Measurements from ENCODE around the gene CEACAM19.
"Not testable (repeated sequence)": the region's sequence is repeated elsewhere in the genome, so short reads cannot be mapped to it uniquely, and the experiment has no call there.

The CEACAM19 gene

GRCh38 chr19:44709434-44710266 is 38.4 kb downstream of the CEACAM19 start:
- not testable (repeated sequence) for H3K9ac ChIP-seq (ENCODE audit: low read depth in 1 of 2, low read length in 2 of 2); H3K27me3 ChIP-seq (ENCODE audit: control insufficient read depth in 1 of 2, insufficient read depth in 2 of 2, low read length in 2 of 2); H3K4me1 ChIP-seq (ENCODE audit: control insufficient read depth in 1 of 2, insufficient read depth in 2 of 2, low read length in 2 of 2); H3K4me3 ChIP-seq (ENCODE audit: low read depth in 1 of 2, low read length in 2 of 2); H3K9me3 ChIP-seq (ENCODE audit: control insufficient read depth in 1 of 2, low read length in 2 of 2); H3K36me3 ChIP-seq (ENCODE audit: control insufficient read depth in 1 of 2, insufficient read depth in 2 of 2, low read length in 2 of 2); H3K27ac ChIP-seq (ENCODE audit: low read depth, low read length)

DNA sequence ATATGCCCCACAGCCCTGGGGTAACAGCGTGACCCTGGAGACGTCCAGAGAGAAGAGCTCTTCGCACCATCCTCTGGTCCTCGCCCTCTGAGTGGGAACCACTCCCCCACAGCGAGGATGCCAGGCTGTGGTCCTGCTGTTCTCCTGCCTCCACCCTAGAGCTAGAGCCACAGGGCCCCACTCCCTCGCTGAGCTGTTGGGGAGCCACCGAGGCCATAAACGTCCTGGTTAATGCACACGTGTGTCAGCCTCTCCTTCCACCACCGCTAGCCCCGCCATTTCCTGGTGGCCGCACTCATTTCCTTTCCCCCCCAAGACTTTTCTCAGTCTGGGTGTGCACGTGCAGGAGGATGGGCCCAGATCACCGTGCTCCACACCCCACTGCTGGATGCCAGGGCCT is 39.2 kb downstream of the CEACAM19 start:
- Histone ChIP-seq H3K9me3 (ENCODE audit: control insufficient read depth in 1 of 2, low read length in 2 of 2) (peaks cover 5 to 6% of the 10 kb centered on the region in 2 donors), H3K36me3 (ENCODE audit: control insufficient read depth in 1 of 2, insufficient read depth in 2 of 2, low read length in 2 of 2) (no peaks in the 10 kb centered on the region), H3K4me3 (ENCODE audit: low read depth in 1 of 2, low read length in 2 of 2) (no peak overlapping the region), H3K9ac (ENCODE audit: low read depth in 1 of 2, low read length in 2 of 2) (no peak overlapping the region), H3K27ac (ENCODE audit: low read depth, low read length) (no peak overlapping the region), H3K4me1 (ENCODE audit: control insufficient read depth in 1 of 2, insufficient read depth in 2 of 2, low read length in 2 of 2) (no peaks in the 10 kb centered on the region), H3K27me3 (ENCODE audit: control insufficient read depth in 1 of 2, insufficient read depth in 2 of 2, low read length in 2 of 2) (no peaks in the 10 kb centered on the region)

GRCh38 chr19:44712864-44713515 is 41.7 kb downstream of the CEACAM19 start:
- Histone ChIP-seq H3K27me3 (ENCODE audit: control insufficient read depth in 1 of 2, insufficient read depth in 2 of 2, low read length in 2 of 2) (no peaks in the 10 kb centered on the region), H3K36me3 (ENCODE audit: control insufficient read depth in 1 of 2, insufficient read depth in 2 of 2, low read length in 2 of 2) (no peaks in the 10 kb centered on the region), H3K27ac (ENCODE audit: low read depth, low read length) (no peak overlapping the region), H3K9ac (ENCODE audit: low read depth in 1 of 2, low read length in 2 of 2) (no peak overlapping the region), H3K4me3 (ENCODE audit: low read depth in 1 of 2, low read length in 2 of 2) (no peak overlapping the region), H3K9me3 (ENCODE audit: control insufficient read depth in 1 of 2, low read length in 2 of 2) (peaks cover 6 to 10% of the 10 kb centered on the region in 2 donors), H3K4me1 (ENCODE audit: control insufficient read depth in 1 of 2, insufficient read depth in 2 of 2, low read length in 2 of 2) (no peaks in the 10 kb centered on the region)

DNA sequence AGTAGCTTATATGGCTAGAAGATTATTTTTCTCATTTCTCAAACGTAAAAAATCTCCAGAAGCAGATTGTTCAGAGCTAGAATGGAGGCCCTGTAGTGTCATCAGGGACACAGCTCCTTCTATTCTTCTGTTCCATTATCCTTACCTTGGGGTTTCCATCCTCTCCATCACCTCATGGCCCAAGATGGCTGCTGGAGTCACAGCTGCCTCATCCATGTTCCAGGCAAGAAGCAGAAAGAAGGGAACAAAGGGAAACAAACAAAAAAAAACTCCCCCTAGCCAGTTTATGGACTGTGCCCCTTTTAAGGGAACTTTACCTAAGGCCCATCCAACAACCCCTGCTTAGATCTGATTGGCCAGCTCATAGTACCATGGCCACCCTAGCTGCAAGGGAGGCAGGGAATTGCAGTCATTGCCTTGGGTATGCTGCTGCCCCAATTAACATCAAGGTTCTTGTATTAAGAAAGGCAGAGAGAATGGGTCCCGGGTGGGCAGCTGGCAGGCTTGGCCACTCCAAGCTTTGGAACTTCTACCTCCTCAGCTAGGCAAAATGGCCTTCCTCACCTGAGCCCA is 43.4 kb downstream of the CEACAM19 start:
- Histone ChIP-seq H3K36me3 (ENCODE audit: control insufficient read depth in 1 of 2, insufficient read depth in 2 of 2, low read length in 2 of 2) (no peaks in the 10 kb centered on the region), H3K4me3 (ENCODE audit: low read depth in 1 of 2, low read length in 2 of 2) (no peak overlapping the region), H3K9me3 (ENCODE audit: control insufficient read depth in 1 of 2, low read length in 2 of 2) (peaks cover 6 to 10% of the 10 kb centered on the region in 2 donors), H3K9ac (ENCODE audit: low read depth in 1 of 2, low read length in 2 of 2) (no peak overlapping the region), H3K27me3 (ENCODE audit: control insufficient read depth in 1 of 2, insufficient read depth in 2 of 2, low read length in 2 of 2) (no peaks in the 10 kb centered on the region), H3K4me1 (ENCODE audit: control insufficient read depth in 1 of 2, insufficient read depth in 2 of 2, low read length in 2 of 2) (peaks cover 12 to 14% of the 10 kb centered on the region in 2 donors), H3K27ac (ENCODE audit: low read depth, low read length) (no peak overlapping the region)

DNA sequence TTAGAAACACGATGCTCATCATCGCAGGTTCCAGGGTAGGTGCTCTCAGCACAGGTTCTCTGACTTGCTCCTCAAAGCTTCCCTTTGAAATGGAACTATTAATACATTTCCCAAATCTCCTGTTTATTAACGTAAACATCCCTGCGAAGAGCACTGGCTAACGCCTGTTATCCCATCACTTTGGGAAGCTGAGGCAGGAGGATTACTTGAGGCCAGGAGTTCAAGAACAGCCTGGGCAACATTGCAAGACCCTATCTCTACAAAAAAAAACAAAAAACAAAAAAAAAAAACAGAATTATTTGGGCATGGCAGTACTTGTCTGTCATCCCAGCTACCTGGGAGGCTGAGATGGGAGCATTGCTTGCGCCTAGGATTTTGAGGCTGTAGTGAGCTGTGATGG is 46.3 kb downstream of the CEACAM19 start:
- H3K9me3 ChIP-seq (ENCODE audit: control insufficient read depth in 1 of 2, low read length in 2 of 2) = peaks cover 6 to 10% of the 10 kb centered on the region in 2 donors
- no peaks in the 10 kb centered on the region for H3K27me3 ChIP-seq (ENCODE audit: control insufficient read depth in 1 of 2, insufficient read depth in 2 of 2, low read length in 2 of 2)
- peaks cover 17 to 18% of the 10 kb centered on the region in 2 donors for H3K4me1 ChIP-seq (ENCODE audit: control insufficient read depth in 1 of 2, insufficient read depth in 2 of 2, low read length in 2 of 2)
- no peaks in the 10 kb centered on the region for H3K36me3 ChIP-seq (ENCODE audit: control insufficient read depth in 1 of 2, insufficient read depth in 2 of 2, low read length in 2 of 2)
- no peak overlapping the region for H3K9ac ChIP-seq (ENCODE audit: low read depth in 1 of 2, low read length in 2 of 2)
- no peak overlapping the region for H3K27ac ChIP-seq (ENCODE audit: low read depth, low read length)
- no peak overlapping the region for H3K4me3 ChIP-seq (ENCODE audit: low read depth in 1 of 2, low read length in 2 of 2)

- no peaks in the 10 kb centered on the region for H3K27me3 ChIP-seq (ENCODE audit: control insufficient read depth in 1 of 2, insufficient read depth in 2 of 2, low read length in 2 of 2)
- peak overlapping the region in 1 of 2 donors; percentile 32 for H3K4me3 ChIP-seq (ENCODE audit: low read depth in 1 of 2, low read length in 2 of 2)
- H3K27ac ChIP-seq (ENCODE audit: low read depth, low read length) = peak overlapping the region; percentile 66
- H3K4me1 ChIP-seq (ENCODE audit: control insufficient read depth in 1 of 2, insufficient read depth in 2 of 2, low read length in 2 of 2) = peaks cover 26 to 27% of the 10 kb centered on the region in 2 donors
- peak overlapping the region; percentile 57 for H3K9ac ChIP-seq (ENCODE audit: low read depth in 1 of 2, low read length in 2 of 2)
- no peaks in the 10 kb centered on the region for H3K36me3 ChIP-seq (ENCODE audit: control insufficient read depth in 1 of 2, insufficient read depth in 2 of 2, low read length in 2 of 2)
- H3K9me3 ChIP-seq (ENCODE audit: control insufficient read depth in 1 of 2, low read length in 2 of 2) = peaks cover 6 to 10% of the 10 kb centered on the region in 2 donors
Measured at GRCh38 chr19:44718441-44719261, 47.4 kb downstream of the CEACAM19 start.

DNA sequence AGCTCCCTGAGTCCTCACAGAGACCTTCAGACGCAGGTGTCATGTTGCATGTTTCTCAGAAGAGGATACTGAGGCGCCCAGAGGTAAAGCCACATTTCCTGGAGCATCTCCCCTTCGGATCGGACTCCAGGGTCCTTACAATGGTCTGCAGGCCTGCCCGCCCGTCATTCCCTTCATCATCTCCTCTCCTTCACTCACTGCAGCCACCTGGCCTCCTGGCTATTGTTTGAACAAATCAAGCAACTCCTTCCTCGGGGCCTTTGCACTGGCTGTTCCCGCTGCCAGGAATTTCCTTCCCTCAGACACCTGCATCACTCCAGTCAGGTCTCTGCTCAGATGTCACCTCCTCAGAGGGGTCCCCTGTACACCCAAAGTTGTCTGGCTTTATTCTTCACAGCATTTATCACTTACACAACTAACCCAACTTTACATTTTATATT is 48.0 kb downstream of the CEACAM19 start:
- Histone ChIP-seq H3K27ac (ENCODE audit: low read depth, low read length) (no peak overlapping the region), H3K4me3 (ENCODE audit: low read depth in 1 of 2, low read length in 2 of 2) (no peak overlapping the region), H3K36me3 (ENCODE audit: control insufficient read depth in 1 of 2, insufficient read depth in 2 of 2, low read length in 2 of 2) (no peaks in the 10 kb centered on the region), H3K9me3 (ENCODE audit: control insufficient read depth in 1 of 2, low read length in 2 of 2) (peaks cover 6 to 10% of the 10 kb centered on the region in 2 donors), H3K9ac (ENCODE audit: low read depth in 1 of 2, low read length in 2 of 2) (peak overlapping the region in 1 of 2 donors; percentile 25), H3K4me1 (ENCODE audit: control insufficient read depth in 1 of 2, insufficient read depth in 2 of 2, low read length in 2 of 2) (peaks cover 29 to 32% of the 10 kb centered on the region in 2 donors), H3K27me3 (ENCODE audit: control insufficient read depth in 1 of 2, insufficient read depth in 2 of 2, low read length in 2 of 2) (no peaks in the 10 kb centered on the region)

- H3K9me3 ChIP-seq (ENCODE audit: control insufficient read depth in 1 of 2, low read length in 2 of 2); H3K36me3 ChIP-seq (ENCODE audit: control insufficient read depth in 1 of 2, insufficient read depth in 2 of 2, low read length in 2 of 2); H3K27me3 ChIP-seq (ENCODE audit: control insufficient read depth in 1 of 2, insufficient read depth in 2 of 2, low read length in 2 of 2); H3K9ac ChIP-seq (ENCODE audit: low read depth in 1 of 2, low read length in 2 of 2); H3K27ac ChIP-seq (ENCODE audit: low read depth, low read length); H3K4me3 ChIP-seq (ENCODE audit: low read depth in 1 of 2, low read length in 2 of 2): not testable (repeated sequence)
- peaks cover 36 to 39% of the 10 kb centered on the region in 2 donors for H3K4me1 ChIP-seq (ENCODE audit: control insufficient read depth in 1 of 2, insufficient read depth in 2 of 2, low read length in 2 of 2)
Measured at GRCh38 chr19:44720396-44720795, 49.1 kb downstream of the CEACAM19 start.

GRCh38 chr19:44720945-44721344 is 49.7 kb downstream of the CEACAM19 start:
- H3K9me3 ChIP-seq (ENCODE audit: control insufficient read depth in 1 of 2, low read length in 2 of 2) = peaks cover 0 to under 1% of the 10 kb centered on the region in 2 donors
- H3K4me1 ChIP-seq (ENCODE audit: control insufficient read depth in 1 of 2, insufficient read depth in 2 of 2, low read length in 2 of 2) = peaks cover 42 to 43% of the 10 kb centered on the region in 2 donors
- H3K36me3 ChIP-seq (ENCODE audit: control insufficient read depth in 1 of 2, insufficient read depth in 2 of 2, low read length in 2 of 2) = no peaks in the 10 kb centered on the region
- H3K4me3 ChIP-seq (ENCODE audit: low read depth in 1 of 2, low read length in 2 of 2) = no peak overlapping the region
- no peak overlapping the region for H3K27ac ChIP-seq (ENCODE audit: low read depth, low read length)
- H3K27me3 ChIP-seq (ENCODE audit: control insufficient read depth in 1 of 2, insufficient read depth in 2 of 2, low read length in 2 of 2) = no peaks in the 10 kb centered on the region
- H3K9ac ChIP-seq (ENCODE audit: low read depth in 1 of 2, low read length in 2 of 2) = no peak overlapping the region
